NCI-H226 (cell line): Measurements from ENCODE around the gene TXNDC2.

Experiments used
- DNase-seq: peaks from one replicate; pipeline ENCODE4 v3.0.0-alpha.2; 2015

Gene TXNDC2

GRCh38 chr18:9914584-9915290 is 29.0 kb downstream of the TXNDC2 start:
- DNase-seq, result peak; percentile 81

- DNase-seq, result no peak
Measured at GRCh38 chr18:9915291-9916076, 29.7 kb downstream of the TXNDC2 start.

GRCh38 chr18:9916077-9916639 is 30.4 kb downstream of the TXNDC2 start:
- DNase-seq, result no peak

GRCh38 chr18:9916808-9917207 is 31.0 kb downstream of the TXNDC2 start:
- no peak for DNase-seq

GRCh38 chr18:9918016-9918680 is 32.4 kb downstream of the TXNDC2 start:
- DNase-seq, result peak; percentile 62

- no peak for DNase-seq
Measured at GRCh38 chr18:9919564-9920232, 33.9 kb downstream of the TXNDC2 start.

- DNase-seq, result no peak
Measured at GRCh38 chr18:9922592-9923311, 37.0 kb downstream of the TXNDC2 start.

GRCh38 chr18:9924371-9924943 is 38.7 kb downstream of the TXNDC2 start:
- DNase-seq, result no peak

- no peak for DNase-seq
Measured at GRCh38 chr18:9925369-9925768, 39.6 kb downstream of the TXNDC2 start.

GRCh38 chr18:9925795-9926194 is 40.0 kb downstream of the TXNDC2 start:
- DNase-seq, result no peak

GRCh38 chr18:9926223-9926894 is 40.6 kb downstream of the TXNDC2 start:
- DNase-seq, result no peak

GRCh38 chr18:9926977-9927376 is 41.2 kb downstream of the TXNDC2 start:
- DNase-seq, result no peak

- DNase-seq, result no peak
Measured at GRCh38 chr18:9927392-9928063, 41.8 kb downstream of the TXNDC2 start.

- no peak for DNase-seq
Measured at GRCh38 chr18:9928646-9929259, 43.0 kb downstream of the TXNDC2 start.

GRCh38 chr18:9930299-9930884 is 44.6 kb downstream of the TXNDC2 start:
- no peak for DNase-seq

GRCh38 chr18:9931146-9931545 is 45.4 kb downstream of the TXNDC2 start:
- no peak for DNase-seq

- DNase-seq, result no peak
Measured at GRCh38 chr18:9931678-9932077, 45.9 kb downstream of the TXNDC2 start.

- no peak for DNase-seq
Measured at GRCh38 chr18:9933865-9934264, 48.1 kb downstream of the TXNDC2 start.

- DNase-seq, result no peak
Measured at GRCh38 chr18:9934274-9934673, 48.5 kb downstream of the TXNDC2 start.
